Stimulated activated CD8-positive, alpha-beta memory T cell treated with anti-CD3 and anti-CD28 coated beads, Interleukin-4, amount 100 ng/mL, for 1 hour (primary cell): ENCODE data around the gene SERTAD1.

Source experiments
- DNase-seq, 2 donors: peaks; one replicate each; pipeline ENCODE4 v3.0.0-alpha.2; 2020; ENCODE audit warnings: low read depth in 2 of 2, low spot score in 1 of 2

The SERTAD1 gene

DNA sequence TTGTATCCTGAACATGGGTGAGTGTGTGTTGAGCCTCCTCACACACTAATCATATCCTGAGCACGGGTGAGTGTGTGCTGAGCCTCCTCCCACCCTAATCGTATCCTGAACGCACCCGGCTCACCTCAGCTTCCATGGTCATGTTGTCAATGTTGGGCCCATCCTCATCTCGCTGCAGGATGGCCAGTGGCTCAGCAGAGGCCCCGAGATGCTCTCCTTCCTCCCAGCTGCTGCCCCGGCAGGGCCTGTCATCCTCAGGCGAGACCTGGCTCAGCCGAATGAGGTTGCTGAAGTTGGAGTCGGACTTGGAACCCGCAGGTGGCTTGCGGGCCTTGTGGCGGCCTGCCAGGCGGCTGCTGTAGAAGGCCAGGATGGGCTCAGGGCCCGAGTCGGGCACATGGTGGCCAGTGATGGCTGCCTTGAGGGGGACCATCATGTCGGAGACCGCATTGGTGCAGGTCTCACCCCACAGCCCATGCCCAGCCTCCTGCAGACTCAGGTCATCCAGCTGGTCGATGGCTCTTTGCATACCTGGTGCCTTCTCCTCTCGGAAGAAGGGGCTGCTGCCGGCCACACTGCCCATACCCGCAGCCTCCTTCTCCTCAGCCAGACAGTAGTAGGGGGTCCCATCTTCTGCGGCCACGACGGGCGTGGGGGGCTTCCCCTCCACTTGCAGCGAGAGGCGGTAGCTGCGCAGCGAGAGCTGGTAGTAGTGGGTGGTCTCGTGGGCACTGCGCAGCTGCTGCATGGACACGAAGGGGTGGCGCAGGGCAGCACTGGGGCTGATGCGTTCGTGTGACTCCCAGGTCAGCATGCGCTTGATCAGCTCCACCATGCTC lies 45.4 kb downstream of the SERTAD1 start:
- DNase-seq, result no peak

GRCh38 chr19:40379446-40380198 lies 46.2 kb downstream of the SERTAD1 start:
- DNase-seq, result no peak

DNA sequence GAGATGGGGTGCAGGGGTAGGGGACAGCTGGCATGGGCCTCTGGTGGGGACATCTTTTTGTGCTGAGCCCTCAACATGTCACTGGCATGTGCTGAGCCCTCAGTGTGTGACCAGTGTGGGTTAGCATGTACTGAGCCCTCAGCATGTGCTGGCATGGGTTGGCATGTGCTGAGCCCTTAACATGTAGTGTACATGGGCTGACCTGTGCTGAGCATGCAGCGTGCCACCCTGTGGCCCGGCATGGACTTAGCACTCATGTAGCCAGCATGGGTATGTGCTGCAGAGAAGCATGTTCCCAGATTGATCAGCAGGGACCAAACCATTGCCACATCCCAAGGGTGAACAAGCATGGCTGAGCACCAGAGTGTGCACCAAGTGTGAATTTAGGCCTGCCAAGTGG lies 47.3 kb downstream of the SERTAD1 start:
- DNase-seq, result no peak

DNA sequence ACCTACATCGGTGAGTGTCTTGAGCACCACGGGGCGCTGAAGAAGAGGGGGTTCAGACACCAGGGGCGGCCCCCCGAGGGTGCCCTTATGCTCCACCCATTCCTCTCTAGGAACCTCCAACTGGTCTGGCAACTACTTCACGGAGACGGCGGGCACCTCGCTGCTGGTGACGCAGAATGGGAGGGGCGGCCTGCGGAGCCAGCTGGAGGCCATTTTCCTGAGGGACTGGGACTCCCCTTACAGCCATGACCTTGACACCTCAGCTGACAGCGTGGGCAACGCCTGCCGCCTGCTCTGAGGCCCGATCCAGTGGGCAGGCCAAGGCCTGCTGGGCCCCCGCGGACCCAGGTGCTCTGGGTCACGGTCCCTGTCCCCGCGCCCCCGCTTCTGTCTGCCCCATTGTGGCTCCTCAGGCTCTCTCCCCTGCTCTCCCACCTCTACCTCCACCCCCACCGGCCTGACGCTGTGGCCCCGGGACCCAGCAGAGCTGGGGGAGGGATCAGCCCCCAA lies 47.9 kb downstream of the SERTAD1 start:
- DNase-seq, result no peak

GRCh38 chr19:40376286-40376862 lies 49.4 kb downstream of the SERTAD1 start:
- no peak for DNase-seq

GRCh38 chr19:40374084-40374483 lies 51.7 kb downstream of the SERTAD1 start:
- no peak for DNase-seq

DNA sequence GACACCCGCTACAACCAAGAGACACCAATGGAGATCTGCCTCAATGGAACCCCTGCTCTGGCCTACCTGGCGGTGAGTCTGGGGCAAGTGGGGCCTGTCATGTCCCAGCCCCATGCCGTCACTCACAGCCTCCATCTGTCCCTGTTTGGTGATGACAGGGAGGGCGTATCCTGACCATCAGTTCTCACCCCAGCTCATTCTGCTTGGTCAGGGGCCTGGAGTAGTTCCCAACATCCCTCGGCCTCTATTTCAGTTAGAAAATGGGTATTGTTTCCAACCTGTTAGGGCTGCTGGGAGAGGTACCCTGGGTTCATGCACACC lies 54.0 kb downstream of the SERTAD1 start:
- DNase-seq, result no peak
